Spleen (tissue), 11 donors: ENCODE measurements around the gene DTNB. TPM values are rescaled to one million over a fixed set of nuclear protein-coding genes. Genes with fewer than 3 reads are reported as not detected.

Source experiments
- DNase-seq: peaks from one replicate; pipeline ENCODE4 v3.0.0-alpha.2; 2020
- H3K27ac ChIP-seq, 8 donors: fragments of 200-600 bp; sonication (generic) in 7 of 8; 1 replicate in 4 of 8; 2 replicates in 4 of 8; pipeline versions ENCODE4 v1.5.0 to v1.8.0; 2016 to 2021; ENCODE audit warnings: inconsistent platforms in 4 of 8, mild to moderate bottlenecking in 4 of 8, moderate library complexity in 1 of 8
- H3K27me3 ChIP-seq, 7 donors: fragments of 200-600 bp; sonication (generic) in 6 of 7; replicated peaks in 1 of 7; 1 replicate in 4 of 7; 2 replicates in 3 of 7; pipeline versions ENCODE4 v1.5.0 to v1.8.0; 2016 to 2021; ENCODE audit warnings: inconsistent platforms in 3 of 7, mild to moderate bottlenecking in 1 of 7
- H3K36me3 ChIP-seq, 6 donors: fragments of 200-600 bp; sonication (generic) in 5 of 6; 1 replicate in 4 of 6; 2 replicates in 2 of 6; pipeline versions ENCODE4 v1.5.0 to v1.8.0; 2016 to 2021; ENCODE audit warnings: inconsistent platforms in 2 of 6
- H3K4me1 ChIP-seq, 6 donors: fragments of 200-600 bp; sonication (generic) in 5 of 6; 1 replicate in 3 of 6; 2 replicates in 3 of 6; pipeline versions ENCODE4 v1.5.0 to v1.8.0; 2016 to 2021; ENCODE audit warnings: inconsistent platforms in 3 of 6
- H3K4me3 ChIP-seq, 8 donors: fragments of 200-600 bp; sonication (generic) in 7 of 8; 1 replicate in 4 of 8; 2 replicates in 4 of 8; pipeline versions ENCODE4 v1.5.0 to v1.8.0; 2016 to 2021; ENCODE audit warnings: inconsistent platforms in 4 of 8, mild to moderate bottlenecking in 4 of 8, moderate library complexity in 2 of 8
- H3K9me3 ChIP-seq, 8 donors: fragments of 200-600 bp; sonication (generic) in 7 of 8; 1 replicate in 4 of 8; 2 replicates in 4 of 8; pipeline versions ENCODE4 v1.5.0 to v1.8.0; 2016 to 2021; ENCODE audit warnings: inconsistent platforms in 4 of 8
- CTCF ChIP-seq, 11 experiments: fragments of 200-600 bp in 7 of 11; fragments of 450-650 bp in 4 of 11; sonication (generic) in 4 of 11; IDR thresholded peaks in 8 of 11; conservative IDR thresholded peaks in 3 of 11; 1 replicate in 7 of 11; 2 replicates in 4 of 11; pipeline versions ENCODE4 v1.4.0 to v1.8.0; 2016 to 2021; ENCODE audit warnings: antibody characterized with exemption in 11 of 11, inconsistent platforms in 4 of 11, mild to moderate bottlenecking in 1 of 11
- POLR2A ChIP-seq, 3 donors: fragments of 450-650 bp; IDR thresholded peaks; one replicate each; pipeline ENCODE4 v1.5.1; 2017; ENCODE audit warnings: antibody characterized with exemption in 3 of 3, mild to moderate bottlenecking in 1 of 3
- POLR2AphosphoS5 ChIP-seq, 3 donors: sonication (generic); formaldehyde crosslinking; IDR thresholded peaks; one replicate each; pipeline ENCODE4 v1.5.1; 2017; ENCODE audit warnings: antibody characterized with exemption in 3 of 3
- WGBS, 5 donors: extraction: QIAGEN DNeasy Blood & Tissue Kit in 3 of 5; methylation state at CpG; one replicate each; pipeline versions ENCODE4 v1.1.5 to v1.1.7; 2013 to 2018; 5-methylcytosine and 5-hydroxymethylcytosine counted together
- intact Hi-C: fragments of 100-400 bp; cut with DNase I; formaldehyde crosslinking; loops from one replicate; pipeline ENCODE4 v1.15.0; 2023; ENCODE audit warnings: low total_unique reads
- polyA plus RNA-seq, 3 donors: library from polyadenylated mRNA; stranded (reverse); fragments of 200-250 nt; gene quantifications; one replicate each; pipeline ENCODE4 v1.2.1, GENCODE V29; 2013
- total RNA-seq, 7 donors: library from RNA; depleted of rRNA in 3 of 7; stranded (reverse); fragments of >200 nt in 3 of 7; fragmentation: NEBNext Ultra II Directional in 4 of 7; extraction: Animal tissue kit (Norgen Biotek cat#: 25700) in 4 of 7; gene quantifications; one replicate each; pipeline versions ENCODE4 v1.1.0 to v1.2.1, GENCODE V29; 2016 to 2021
- donor health status: healthy with polysubstance abuse.
- donor health status: DM: no; HTN: no; CAD: no; lungs with moderate emphysema.
- donor health status: DM: no; HTN: no; CAD: no.
- donor health status: Bipolar disorder and iron deficiency.
- donor health status: healthy.
- donor health status: DM: no; HTN: no; CAD: no.
- donor health status: DM: yes; HTN: yes; CAD: no.

Gene DTNB
- total and polyA plus RNA-seq, 10 donors: 4.5 to 28.9 (median 20.4) TPM

GRCh38 chr2:25339791-25340180, 333.6 kb downstream of the DTNB start:
- Histone ChIP-seq H3K27ac (peak overlapping the region in 7 of 8 donors; percentile 61 to 91 (median 72)), H3K9me3 (no peaks in the 10 kb centered on the region), H3K4me3 (peak overlapping the region in 5 of 8 donors; percentile 56 to 93 (median 80)), H3K4me1 (peaks cover 25 to 68% (median 59%) of the 10 kb centered on the region in 6 donors), H3K27me3 (no peaks in the 10 kb centered on the region), H3K36me3 (no peaks in the 10 kb centered on the region)
- 81 to 84% (median 82%) methylated on average over 5 to 18 of the region's 18 CpGs for whole genome bisulfite sequencing, 5 donors
- intact Hi-C loops: no loop called here
- no peak for TF ChIP-seq CTCF (IDR thresholded peaks at IDR 0.05 in 8 of 11, conservative IDR thresholded peaks at IDR 0.05 in 3 of 11)
- TF ChIP-seq POLR2AphosphoS5 (IDR thresholded peaks at IDR 0.05): peak in 2 of 3 donors; percentile 31 to 38
- TF ChIP-seq POLR2A (IDR thresholded peaks at IDR 0.05): no peak
- peak; percentile 82 for DNase-seq

- H3K36me3 ChIP-seq: no peaks in the 10 kb centered on the region
- TF ChIP-seq CTCF (IDR thresholded peaks at IDR 0.05 in 8 of 11, conservative IDR thresholded peaks at IDR 0.05 in 3 of 11) (no peak), POLR2AphosphoS5 (IDR thresholded peaks at IDR 0.05) (no peak), POLR2A (IDR thresholded peaks at IDR 0.05) (no peak)
- peaks cover 30 to 74% (median 64%) of the 10 kb centered on the region in 6 donors for H3K4me1 ChIP-seq
- peak; percentile 74 for DNase-seq
- H3K4me3 ChIP-seq: peak overlapping the region in 2 of 8 donors; percentile 80 to 93
- H3K27ac ChIP-seq: peak overlapping the region in 5 of 8 donors; percentile 71 to 91 (median 83)
- H3K27me3 ChIP-seq: no peaks in the 10 kb centered on the region
- WGBS, 5 donors: 79 to 97% (median 86%) methylated on average over 8 of the region's 8 CpGs
- intact Hi-C loops: no loop called here
- no peaks in the 10 kb centered on the region for H3K9me3 ChIP-seq
These were observed 334.1 kb downstream of the DTNB start for GRCh38 chr2:25339211-25339674.

GRCh38 chr2:25338401-25338800, 335.0 kb downstream of the DTNB start:
- H3K4me3 ChIP-seq: no peak overlapping the region
- TF ChIP-seq CTCF (IDR thresholded peaks at IDR 0.05 in 8 of 11, conservative IDR thresholded peaks at IDR 0.05 in 3 of 11) (no peak), POLR2AphosphoS5 (IDR thresholded peaks at IDR 0.05) (no peak), POLR2A (IDR thresholded peaks at IDR 0.05) (no peak)
- peaks cover 34 to 82% (median 71%) of the 10 kb centered on the region in 6 donors for H3K4me1 ChIP-seq
- no peaks in the 10 kb centered on the region for H3K9me3 ChIP-seq
- H3K36me3 ChIP-seq: no peaks in the 10 kb centered on the region
- WGBS, 5 donors: 61 to 91% (median 85%) methylated on average over 3 to 13 of the region's 13 CpGs
- peak; percentile 67 for DNase-seq
- H3K27ac ChIP-seq: peak overlapping the region in 4 of 8 donors; percentile 0 to 91 (median 77)
- intact Hi-C loops: no loop called here
- no peaks in the 10 kb centered on the region for H3K27me3 ChIP-seq

GRCh38 chr2:25337891-25338290, 335.5 kb downstream of the DTNB start:
- intact Hi-C loops: no loop called here
- peak overlapping the region in 3 of 8 donors; percentile 0 to 83 (median 39) for H3K27ac ChIP-seq
- DNase-seq: peak; percentile 69
- H3K27me3 ChIP-seq: no peaks in the 10 kb centered on the region
- H3K4me1 ChIP-seq: peaks cover 34 to 84% (median 70%) of the 10 kb centered on the region in 6 donors
- no peak for TF ChIP-seq POLR2A (IDR thresholded peaks at IDR 0.05)
- TF ChIP-seq POLR2AphosphoS5 (IDR thresholded peaks at IDR 0.05): no peak
- no peak overlapping the region for H3K4me3 ChIP-seq
- H3K9me3 ChIP-seq: no peaks in the 10 kb centered on the region
- WGBS, 5 donors: 78 to 90% (median 83%) methylated on average over 6 to 7 of the region's 7 CpGs
- H3K36me3 ChIP-seq: no peaks in the 10 kb centered on the region
